NCI-H1694 (cell line): Measurements from ENCODE around the gene TSC22D1.
"Not testable (repeated sequence)": the region's sequence is repeated elsewhere in the genome, so short reads cannot be mapped to it uniquely, and the experiment has no call there.

ENCODE experiments used
- DNase-seq: peaks from one replicate; lab custom pipeline; 2025; lab: John Stamatoyannopoulos, UW

The TSC22D1 gene

DNA sequence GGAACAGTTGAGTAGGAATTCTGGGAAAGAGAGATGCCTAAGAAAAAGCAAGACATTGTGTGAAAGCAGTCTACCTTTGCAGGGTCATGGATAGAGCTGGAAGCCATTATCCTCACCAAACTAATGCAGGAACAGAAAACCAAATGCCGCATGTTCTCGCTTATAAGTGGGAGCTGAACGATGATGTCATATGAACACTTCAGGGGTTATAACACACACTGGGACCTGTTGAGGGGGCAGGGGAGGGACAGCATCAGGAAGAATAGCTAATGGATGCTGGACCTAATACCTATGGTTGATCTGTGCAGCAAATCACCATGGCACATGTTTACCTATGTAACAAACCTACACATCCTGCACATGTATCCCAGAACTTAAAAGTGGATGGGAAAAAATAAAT is 69.9 kb downstream of the TSC22D1 start:
- no peak for DNase-seq

DNA sequence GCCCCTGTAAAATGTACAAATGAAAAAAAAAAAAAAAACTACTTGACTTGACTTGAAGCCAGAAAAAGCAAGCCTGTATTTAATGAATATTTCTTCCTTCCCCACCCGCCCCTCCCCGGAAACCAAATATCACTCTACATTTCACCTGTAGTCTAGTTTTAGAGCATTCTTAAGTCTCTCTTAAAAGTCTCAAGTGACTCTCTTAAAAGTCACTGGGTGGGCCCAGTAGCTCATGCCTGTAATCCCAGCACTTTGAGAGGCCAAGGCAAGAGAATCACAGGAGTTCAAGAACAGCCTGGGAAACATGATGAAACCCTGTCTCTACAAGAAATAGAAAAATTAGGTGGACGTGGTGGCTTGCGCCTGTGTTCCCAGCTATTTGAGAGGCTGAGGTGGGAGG is 72.0 kb downstream of the TSC22D1 start:
- no peak for DNase-seq

DNA sequence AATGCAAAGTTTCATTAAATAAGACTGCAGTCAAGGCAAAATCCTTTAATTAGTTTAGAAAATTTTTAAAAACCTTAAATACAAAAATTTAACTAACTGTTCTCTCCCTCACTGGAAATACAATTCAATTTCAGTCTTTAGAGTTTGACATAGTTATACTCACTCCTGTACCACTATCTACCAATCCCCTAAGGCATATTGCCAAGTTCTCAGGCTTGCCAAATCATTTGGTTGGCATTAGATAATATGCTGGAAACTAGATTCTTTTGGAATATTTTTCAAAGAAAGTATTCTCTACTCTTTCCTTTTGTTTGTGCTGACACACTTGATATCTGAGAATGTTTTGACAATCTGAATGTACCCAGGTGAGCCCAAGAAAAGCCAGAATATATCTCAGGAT is 77.2 kb downstream of the TSC22D1 start:
- DNase-seq = no peak

DNA sequence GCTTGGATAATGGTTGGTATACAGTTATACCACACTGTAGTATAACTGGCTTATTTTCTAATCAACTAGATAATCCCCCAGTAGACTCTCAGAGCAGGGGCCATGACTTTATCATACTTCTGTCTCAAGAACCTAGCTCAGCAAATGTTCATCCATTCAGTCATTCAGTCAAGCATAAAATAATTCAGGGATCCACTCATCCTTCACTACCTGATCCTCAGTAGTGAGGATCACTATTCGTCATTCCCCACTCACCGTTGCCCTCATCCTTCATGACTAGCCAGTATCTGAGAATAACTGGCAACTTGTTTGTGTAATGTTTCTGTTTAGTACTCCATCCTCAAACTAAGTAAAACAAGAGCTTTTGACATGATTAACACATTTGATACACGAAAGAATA is 77.6 kb downstream of the TSC22D1 start:
- DNase-seq = no peak

DNA sequence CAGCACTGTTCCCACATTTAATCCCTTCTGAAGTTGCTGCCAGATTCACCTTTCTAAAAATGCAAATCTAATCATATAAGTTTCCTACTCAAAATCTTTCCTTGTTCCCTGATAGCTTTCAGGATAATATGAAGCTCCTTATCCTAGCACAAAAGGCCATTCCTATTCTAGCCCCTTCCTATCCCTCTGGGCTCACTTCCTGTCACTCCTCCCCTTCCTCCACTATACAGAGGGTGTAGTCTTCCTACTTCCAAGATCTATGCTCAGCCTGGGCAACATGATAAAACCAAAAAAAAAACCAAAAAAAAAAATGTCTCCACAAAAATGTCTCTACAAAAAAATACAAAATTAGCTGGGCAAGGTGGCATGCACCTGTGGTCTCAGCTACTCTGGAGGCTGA is 78.3 kb downstream of the TSC22D1 start:
- DNase-seq = no peak

DNA sequence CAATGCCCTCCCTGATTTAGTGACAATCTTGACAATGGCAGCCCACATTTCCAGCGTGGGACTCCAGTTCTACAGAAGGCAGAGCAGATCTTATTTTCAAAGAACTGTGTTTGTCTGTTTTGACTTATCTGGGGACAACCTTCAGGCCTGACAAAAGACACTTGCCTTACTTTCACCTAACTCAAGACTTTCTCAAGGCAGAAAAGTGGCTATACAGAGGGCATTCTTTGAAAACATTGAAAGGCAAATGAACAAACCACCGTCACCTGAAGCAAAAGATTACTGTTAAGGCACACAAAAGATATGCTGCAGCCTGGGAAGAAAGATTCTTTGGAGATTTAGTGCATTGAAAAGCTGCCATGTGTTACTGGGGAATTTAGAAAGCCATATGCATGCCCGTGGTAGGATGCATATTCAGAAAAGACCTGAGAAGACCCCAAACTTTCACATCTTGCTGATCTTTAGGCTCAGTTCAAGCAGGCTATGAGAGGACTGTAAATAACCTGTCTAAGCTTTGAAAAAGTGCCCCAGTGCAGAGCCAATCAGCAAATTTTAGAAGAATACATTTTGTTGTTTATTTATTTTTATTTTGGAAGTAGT is 82.8 kb downstream of the TSC22D1 start:
- DNase-seq = no peak

DNA sequence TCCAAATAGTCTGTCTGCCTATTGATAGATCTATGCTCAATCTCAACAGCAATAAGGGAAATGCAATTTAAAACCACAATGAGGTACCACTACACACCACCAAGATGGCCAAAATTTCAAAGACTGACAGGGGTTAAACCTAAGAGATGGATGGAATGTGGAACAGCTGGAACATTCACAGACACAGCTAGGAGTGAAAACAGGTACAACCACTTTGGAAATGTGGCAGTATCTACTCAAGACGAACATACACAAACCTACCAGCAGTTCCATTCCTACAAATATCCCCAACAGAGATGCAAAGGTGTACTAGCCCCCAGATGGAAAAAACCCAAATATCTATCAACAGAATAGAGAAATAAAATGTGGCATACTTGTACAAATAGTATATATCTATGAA is 86.4 kb downstream of the TSC22D1 start:
- DNase-seq = no peak

DNA sequence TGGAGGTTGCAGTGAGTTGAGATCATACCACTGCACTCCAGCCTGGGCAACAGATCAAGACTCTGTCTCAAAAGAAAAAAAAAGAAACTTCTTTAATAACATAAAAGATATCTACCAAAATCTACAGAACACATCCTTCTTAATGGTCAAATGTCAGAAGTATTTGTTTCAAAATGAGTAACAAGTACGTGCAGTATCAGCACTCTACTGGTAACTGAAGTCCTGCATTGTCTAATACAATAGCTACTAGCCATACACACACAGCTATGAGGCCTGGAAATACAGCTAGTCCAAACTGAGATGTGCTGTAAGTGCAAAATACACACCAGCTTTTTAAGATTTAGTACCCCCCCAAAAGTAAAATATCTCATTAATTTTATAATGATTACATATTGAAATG is 88.1 kb downstream of the TSC22D1 start:
- no peak for DNase-seq

DNA sequence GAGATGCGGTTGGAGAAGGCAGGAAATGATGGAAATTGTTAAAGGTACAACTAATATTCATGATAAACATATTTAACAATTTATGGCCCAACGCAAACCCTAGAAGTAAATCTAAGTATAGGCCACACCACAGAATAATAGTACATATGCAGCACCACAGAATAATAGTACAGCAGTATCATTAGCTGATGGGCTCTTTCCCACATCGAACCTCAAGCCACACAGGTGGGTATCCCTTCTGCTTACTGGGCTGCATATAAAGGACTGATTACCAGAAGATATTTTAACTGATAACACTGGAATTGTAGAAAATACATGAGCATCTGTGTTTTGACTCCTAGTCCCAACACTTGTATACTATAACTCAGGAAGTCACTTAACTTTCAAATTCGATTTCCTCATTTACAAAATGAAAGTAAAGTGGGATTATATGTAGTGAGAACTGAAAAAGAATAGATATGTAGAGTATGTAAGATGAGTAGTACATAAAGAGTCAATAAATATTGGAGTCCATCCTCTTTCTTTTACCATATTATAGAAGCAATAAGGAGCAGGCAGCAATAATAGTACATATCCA is 91.5 kb downstream of the TSC22D1 start:
- DNase-seq = no peak

DNA sequence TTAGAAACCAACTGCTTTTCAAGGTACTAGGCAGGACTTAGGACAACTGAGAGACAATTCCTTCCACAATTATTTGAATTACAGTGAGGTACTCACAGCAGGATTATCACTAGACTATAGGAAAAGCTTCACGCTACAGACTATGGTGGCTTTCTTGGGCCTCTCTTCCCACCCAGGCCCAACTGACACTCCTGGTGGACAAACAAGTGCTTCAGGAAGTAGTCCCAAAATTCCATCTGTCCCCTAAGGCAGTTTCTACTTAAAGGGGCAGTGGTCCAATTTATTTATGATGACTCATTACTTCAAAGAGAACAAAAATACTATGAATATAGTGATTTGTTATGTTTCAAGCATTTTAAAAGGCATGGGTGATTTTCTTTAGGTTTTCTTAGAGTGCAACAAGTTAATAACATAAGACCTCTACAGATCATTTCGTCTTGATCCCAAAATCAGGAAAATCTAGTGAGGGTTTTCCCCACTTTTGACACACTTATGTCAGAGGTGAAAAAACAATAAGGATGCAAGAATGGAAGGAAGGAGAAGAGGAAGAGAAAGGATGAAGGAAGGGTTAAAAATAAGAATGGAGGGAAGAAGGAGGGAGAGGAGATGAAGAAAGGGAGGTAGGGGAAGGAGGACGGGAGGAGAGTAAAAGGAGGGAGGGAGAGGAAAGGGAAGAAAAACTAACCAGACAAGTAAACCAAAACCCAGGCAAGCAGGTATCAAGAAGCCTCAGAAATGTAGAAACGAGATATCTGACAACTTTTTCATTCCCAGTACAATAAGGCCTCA is 101.8 kb downstream of the TSC22D1 start:
- no peak for DNase-seq

DNA sequence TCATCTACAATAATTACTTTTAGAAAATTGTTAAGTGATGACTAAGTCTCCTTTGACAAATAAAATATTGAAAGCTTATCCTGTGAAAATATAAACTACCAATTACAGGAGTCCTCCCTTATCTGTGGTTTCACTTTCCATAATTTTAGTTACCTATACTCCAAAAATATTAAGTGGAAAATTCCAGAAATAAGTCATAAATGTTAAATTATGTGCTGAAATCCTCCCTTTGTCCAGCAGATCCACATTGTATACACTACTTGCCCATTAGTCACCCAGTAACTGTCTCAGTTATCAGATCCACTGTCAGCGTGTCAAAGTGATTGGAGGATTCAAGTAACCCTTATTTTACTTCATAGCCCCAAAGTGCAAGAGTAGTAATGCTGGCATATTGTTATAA is 104.4 kb downstream of the TSC22D1 start:
- DNase-seq = no peak

DNA sequence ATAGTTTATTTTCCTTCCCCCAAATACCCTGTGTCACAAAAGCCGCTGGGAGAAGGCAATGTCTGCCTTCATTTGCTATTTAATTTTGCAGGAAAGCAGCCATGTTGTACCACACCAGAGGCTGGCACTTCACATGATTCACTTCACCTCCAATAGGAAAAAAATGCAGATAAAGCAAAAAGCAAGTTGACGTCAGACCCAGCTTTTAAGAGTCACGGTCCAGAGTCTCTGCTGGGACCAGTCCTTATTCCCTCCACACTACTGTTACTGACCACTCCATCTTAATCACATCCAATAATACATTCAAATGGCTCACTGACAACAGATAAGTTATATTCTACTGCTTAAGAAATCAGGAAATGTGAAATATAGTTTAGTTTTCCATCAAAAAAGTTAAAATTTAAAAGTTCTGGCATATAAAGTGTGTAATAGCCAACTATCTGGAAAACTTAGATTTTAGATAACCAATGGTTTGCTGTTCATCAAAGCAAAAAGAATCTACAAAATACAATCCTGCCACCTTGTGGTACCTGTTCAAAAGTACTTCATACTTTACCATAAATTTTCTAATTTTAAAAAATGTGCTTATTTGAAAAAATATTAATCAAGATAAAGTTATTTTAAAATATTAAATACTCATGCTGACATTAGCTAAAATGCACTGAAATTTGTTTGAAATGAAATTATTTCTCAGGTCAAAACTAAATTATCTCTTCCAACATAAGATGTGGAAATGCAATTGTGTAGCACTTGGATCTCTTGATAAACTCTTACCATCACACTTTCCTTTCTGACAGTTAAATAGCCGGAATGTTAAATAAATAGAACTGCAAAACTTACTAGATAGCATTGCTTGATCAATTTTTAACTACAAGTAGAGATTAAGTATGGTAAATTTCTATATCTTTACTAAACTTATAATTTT is 105.2 kb downstream of the TSC22D1 start:
- DNase-seq = peak; percentile 2

DNA sequence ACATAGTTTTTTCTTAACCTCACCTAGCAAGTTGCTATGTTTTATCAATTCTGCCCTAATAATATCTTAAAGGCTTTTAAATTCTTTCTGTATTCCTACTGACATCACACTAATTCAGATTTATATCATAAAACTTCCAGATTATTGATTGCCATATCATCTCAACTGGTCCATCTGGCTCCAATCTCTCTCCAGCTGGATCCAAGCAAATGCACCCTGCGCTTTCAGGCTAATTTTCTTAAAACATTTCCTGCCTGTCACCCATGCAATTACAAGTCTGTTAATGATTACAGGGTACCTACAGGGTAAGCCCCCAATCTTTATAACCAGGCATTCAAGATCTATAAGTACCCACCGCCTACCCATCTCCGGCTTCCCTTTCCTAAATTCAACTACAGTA is 107.3 kb downstream of the TSC22D1 start:
- no peak for DNase-seq

DNA sequence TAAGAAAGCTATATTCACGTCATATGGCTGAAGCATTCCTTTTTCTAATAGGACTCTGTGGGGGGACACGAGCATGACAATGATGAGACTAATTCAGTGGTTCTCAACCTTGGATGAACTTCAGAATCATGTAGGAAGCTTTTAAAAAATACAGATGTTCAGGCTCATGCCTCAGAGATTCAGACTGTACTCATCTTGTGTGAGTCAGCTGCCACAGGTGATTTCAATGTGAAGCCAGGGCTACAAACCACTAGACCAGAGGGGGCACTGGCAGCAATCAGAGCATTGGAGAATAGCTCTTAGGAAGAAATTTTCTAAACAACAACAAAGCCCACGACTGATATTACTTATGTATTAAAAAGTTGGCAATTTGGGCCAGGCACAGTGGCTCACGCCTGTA is 110.8 kb downstream of the TSC22D1 start:
- DNase-seq = no peak

DNA sequence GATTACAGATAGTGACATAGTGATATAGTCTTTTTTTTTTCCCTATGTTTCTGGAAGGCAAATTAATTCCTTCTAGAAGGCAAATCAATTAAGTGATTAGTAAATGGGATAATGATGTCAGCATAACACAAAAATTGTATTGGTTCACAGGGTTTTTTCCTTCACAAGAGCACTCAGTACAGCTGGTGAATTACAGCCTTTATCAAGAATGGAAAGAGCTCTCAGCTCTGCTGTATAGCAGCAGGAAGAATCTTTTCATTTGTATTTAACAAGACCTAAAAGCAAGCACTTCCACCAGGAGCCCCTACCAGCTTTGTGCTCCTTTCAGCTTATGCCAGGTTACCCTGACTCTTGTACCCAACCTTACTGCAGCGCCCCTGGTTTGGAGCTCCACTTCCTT is 111.7 kb downstream of the TSC22D1 start:
- no peak for DNase-seq

DNA sequence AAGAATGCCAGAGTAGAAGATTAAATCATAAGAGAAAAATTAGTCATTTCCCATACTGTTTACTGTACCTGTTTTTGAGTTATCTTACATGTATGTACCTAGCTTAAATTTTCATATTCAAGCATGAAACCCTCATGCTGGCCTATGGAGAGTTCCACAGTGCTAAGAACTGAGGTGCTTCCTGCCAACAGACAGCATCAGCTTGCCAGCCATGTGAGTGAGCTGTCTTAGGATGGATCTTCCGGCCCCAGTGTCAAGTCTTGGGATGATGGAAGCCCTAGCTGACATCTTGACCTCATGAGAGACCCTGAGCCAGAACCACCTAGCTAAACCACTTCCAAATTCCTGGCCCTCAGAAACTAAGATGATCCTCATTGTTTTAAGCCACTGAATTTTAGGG is 112.4 kb downstream of the TSC22D1 start:
- no peak for DNase-seq

DNA sequence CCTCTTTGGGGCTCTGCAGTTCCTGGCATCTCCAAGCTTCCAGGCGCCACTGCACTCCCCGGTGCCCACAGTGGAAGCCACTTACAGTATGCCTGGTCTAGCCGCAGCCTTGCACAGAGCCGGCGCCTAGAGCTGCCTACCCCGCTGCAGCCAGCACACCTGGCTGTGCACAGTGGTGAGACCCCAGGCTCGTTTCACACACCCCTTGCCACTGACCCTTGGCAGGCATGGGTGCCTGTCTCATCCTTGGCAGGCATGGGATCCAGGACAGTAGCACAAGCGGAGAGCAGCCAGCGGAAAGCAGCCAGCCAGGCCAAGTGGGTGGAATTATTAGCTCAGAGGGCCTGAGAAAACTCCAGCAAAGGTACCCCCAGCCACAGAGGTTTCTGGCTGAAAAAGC is 116.5 kb downstream of the TSC22D1 start:
- DNase-seq = no peak

DNA sequence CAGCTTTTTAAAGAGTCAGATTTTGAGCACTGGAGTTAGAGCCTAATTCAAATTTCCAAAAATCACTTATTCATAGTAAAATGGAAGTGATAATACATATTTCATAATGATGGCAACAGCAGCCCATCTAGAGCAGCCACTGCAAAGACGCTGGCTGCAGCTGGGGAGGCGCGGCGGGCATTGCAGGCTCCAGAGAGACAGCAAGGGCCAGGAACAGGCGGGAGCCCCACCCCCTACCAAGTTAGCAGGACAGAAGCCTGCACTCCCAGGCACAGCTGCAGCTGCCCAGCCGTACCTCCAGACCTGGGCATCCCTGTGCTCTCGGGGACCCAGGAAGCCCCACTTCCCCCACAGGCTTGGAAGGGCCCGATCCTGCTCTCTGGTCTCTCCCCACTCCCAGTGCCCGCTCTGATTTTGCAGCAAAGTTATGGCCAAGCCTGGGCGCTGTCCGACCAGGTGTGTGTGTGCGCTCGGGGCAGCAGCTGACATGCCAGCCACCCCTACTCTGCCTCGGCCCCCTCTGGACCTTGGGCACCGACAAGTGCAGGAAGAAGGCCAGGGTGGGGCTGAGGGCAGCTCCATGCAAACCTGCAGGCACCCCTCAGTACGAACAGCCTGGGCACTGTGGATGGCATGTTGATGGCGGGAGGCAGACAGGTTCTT is 117.7 kb downstream of the TSC22D1 start:
- no peak for DNase-seq

DNA sequence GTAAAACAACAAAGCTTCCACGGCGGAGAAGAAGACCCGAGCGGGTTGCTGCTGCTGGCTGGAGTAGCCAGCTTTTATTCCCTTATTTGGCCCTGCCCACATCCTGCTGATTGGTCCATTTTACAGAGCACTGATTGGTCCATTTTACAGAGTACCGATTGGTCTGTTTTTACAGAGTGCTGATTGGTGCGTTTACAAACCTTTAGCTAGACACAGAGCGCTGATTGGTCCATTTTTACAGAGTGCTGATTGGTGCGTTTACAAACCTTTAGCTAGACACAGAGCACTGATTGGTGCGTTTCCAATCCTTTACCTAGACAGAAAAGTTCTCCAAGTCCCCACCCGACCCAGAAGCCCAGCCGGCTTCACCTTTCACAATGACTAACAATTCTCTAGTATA is 119.9 kb downstream of the TSC22D1 start:
- DNase-seq = not testable (repeated sequence)

DNA sequence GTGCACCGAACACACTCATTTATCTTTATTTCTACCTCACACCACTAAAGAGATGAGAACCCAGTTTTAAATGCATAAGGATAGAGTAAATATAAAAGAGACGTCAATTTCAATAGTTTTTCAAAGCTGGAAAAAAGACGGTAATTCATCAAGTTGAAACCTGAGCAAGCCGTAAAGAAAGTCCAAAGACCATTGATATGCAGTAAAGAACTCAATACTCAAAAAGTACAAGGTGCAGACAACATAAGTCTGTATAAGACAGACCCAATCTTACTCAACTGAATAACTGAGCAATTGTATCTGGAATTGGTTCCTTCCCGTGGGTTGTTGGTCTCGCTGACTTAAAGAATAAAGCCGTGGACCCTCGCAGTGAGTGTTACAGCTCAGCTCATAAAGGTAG is 120.4 kb downstream of the TSC22D1 start:
- no peak for DNase-seq

DNA sequence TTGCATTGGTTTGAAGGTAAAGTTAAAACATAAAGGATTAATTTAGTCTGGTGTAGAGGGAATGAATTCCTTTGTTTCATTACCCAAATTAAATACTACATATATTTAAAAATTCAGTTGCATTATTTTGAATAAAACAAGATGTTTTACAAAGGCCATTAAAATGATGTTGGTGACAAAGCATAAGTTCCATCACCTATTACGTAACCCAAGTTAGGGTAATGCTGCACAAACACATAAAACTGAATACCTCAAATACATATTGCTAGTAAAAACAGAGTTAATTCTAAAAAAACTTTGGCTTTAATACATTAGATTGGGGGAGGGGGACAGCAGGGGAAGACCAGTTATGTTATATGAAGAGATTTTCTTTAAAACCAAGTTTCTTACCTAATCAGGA is 122.2 kb downstream of the TSC22D1 start:
- no peak for DNase-seq

DNA sequence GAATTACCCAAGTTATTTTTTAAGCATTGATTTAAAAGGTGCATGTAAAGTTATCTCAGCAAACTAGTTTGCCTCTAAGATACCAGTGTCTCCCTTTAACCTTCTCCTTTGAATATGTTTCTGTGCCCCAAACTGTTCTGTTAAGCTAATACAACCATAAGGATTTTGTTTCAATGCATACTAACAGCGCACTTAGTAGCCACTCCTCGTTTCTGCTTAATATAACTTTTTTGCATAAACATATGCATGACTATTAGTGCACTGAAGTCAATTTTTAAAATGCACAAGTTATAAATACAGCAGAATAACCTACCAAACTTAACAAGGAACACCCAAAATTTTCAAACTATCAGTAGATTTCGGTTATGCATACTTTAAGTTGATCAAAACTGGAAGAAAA is 123.1 kb downstream of the TSC22D1 start:
- no peak for DNase-seq
